ENCODE data around the gene MADCAM1.
"Not testable (repeated sequence)": the region's sequence is repeated elsewhere in the genome, so short reads cannot be mapped to it uniquely, and the experiment has no call there.

The MADCAM1 gene
- total RNA-seq, result 0.26 to 0.36 reads per million in 2 experiments

- no peak for DNase-seq (ENCODE audit: low read depth)
Observed at GRCh38 chr19:496112-496665, at the start of gene MADCAM1. TSS of gene MADCAM1 (plus strand) at chr19:496486. CDS start at chr19:496500, 14 bp downstream.

- DNase-seq (ENCODE audit: low read depth), result no peak
Observed at GRCh38 chr19:447064-447426, 49.2 kb upstream of the MADCAM1 start.

DNA sequence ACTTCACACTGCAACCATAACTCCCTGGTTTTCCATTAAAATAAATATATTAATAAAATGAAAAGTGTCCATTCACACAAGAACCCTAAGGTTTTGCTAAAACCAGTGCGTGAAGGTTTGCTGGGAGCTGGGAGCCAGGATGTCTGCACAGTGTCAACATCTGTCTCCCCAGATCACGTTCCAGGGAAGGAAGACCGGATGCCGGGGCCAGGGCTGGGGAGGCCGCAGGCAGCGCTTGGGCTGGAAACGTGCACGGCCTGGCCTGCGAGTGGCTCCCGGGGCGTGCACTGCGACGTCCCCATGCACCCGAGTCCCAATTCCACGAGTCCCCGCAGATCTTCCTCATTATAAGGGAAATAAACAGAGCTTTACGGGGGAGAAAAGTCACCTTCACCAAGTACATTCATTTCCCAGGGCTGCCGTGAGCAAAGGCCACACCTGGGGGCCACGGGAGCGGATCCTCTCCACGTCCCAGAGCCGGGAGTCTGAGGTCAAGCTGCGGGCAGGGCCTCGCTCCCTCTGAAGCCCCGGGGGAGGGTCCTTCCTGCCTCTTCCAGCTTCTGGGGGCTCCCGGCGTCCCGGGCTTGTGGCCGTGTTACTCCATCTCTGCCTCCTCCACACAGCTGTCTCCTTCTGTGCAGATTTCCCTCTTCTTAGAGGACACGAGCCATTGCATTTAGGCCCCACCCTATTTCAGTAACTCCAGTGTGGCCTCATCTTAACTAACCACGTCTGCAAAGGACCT is 48.3 kb upstream of the MADCAM1 start:
- DNase-seq (ENCODE audit: low read depth), result no peak

- DNase-seq (ENCODE audit: low read depth), result no peak
Observed at GRCh38 chr19:449916-450315, 46.4 kb upstream of the MADCAM1 start.

- not testable (repeated sequence) for DNase-seq (ENCODE audit: low read depth)
Observed at GRCh38 chr19:450912-451481, 45.3 kb upstream of the MADCAM1 start.

GRCh38 chr19:452829-453228 is 43.5 kb upstream of the MADCAM1 start:
- no peak for DNase-seq (ENCODE audit: low read depth)

GRCh38 chr19:453606-454005 is 42.7 kb upstream of the MADCAM1 start:
- DNase-seq (ENCODE audit: low read depth), result no peak

DNA sequence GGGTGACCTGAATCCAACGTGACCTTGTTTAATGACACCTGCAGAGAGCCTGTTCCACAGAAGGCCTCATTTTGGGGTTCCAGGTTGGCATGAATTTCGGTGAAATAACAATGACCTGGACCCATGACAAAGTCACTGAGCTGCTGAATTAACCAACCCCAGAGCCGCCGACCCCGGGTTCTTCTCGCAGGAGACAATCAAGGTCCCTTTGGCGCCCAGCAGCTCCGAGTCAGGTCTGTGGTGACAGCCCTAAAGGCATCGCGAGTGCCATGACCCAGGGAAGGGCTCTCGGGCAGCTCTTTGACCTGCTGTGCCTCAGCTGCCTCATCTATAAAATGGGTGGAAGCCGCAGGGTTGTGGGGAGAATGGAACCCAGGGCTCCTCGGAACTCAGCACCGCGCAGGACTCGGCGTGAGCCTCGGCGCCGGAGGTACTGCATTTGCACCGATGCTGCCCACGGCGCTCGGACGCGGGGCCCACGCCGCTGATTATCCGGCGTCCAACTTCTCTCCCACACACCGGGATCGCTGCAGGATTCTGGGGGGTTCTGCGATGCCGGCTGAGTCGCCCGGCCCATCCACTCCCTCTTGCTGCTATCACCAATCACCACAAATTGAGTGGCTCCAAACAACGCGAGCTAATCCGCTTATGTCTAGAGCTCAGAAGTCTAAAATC is 41.1 kb upstream of the MADCAM1 start:
- no peak for DNase-seq (ENCODE audit: low read depth)

DNA sequence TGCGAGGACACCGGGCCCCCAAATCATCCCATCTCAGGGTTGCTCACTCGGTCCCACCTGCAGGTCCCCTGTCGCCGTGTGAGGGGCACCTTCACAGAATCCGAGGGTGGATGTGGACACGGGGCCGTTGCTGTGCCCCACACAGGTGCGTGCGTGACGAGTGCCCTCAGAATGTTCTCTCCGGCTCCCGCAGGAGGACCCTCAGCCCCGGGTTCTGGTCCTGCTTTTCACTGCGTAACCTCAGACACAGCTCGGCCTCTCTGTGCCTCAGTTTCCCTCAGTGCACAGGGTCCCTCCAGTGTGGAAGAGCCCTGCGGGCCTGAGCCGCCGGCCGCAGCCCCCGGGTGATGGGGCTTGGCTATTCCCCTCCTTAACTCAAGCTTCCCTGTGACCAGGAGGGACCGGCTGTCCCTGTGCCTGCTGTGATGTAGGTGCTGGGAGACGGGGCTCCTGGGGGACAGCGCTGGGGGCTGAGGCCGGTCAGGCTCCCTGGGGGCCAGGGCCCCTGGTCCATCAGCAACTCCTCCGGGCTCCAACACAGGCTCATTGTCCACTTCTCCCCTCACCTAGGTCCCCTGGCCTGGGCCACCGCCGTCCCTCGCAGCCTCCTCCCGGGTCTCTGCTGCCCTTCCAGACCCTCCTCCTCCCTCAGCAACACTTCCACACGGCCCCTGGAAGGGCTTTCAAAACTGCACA is 40.3 kb upstream of the MADCAM1 start:
- no peak for DNase-seq (ENCODE audit: low read depth)

GRCh38 chr19:456547-457110 is 39.7 kb upstream of the MADCAM1 start:
- no peak for DNase-seq (ENCODE audit: low read depth)

GRCh38 chr19:457636-458035 is 38.6 kb upstream of the MADCAM1 start:
- no peak for DNase-seq (ENCODE audit: low read depth)

DNA sequence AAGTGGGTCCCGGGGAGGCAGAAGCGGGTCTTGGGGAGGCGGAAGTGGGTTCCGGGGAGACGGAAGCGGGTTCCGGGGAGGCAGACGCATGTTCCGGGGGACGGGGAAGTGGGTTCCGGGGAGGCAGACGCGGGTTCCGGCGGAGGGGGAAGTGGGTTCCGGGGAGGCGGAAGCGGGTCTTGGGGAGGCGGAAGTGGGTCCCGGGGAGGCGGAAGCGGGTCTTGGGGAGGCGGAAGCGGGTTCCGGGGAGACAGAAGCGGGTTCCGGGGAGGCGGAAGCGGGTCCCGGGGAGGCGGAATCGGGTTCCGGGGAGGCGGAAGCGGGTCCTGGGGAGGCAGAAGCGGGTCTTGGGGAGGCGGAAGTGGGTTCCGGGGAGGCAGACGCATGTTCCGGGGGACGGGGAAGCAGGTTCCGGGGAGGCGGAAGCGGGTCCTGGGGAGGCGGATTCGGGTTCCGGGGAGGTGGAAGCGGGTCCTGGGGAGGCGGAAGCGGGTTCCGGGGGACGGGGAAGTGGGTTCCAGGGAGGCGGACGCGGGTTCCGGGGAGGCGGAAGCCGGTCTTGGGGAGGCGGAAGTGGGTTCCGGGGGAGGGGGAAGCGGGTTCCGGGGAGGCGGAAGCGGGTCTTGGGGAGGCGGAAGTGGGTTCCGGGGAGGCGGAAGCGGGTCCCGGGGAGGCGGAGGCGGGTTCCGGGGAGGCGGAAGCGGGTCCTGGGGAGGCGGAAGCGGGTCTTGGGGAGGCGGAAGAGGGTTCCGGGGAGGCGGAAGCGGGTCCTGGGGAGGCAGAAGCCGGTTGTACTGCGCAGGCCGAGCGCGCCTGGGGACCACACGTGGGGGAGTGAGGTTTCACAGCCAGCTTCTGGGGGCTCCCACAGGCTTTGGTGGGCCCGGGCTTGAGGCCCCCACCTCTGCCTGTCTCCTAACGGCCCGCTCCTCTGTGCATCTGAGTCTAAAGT is 37.9 kb upstream of the MADCAM1 start:
- DNase-seq (ENCODE audit: low read depth), result no peak

GRCh38 chr19:459724-460511 is 36.4 kb upstream of the MADCAM1 start:
- no peak for DNase-seq (ENCODE audit: low read depth)

DNA sequence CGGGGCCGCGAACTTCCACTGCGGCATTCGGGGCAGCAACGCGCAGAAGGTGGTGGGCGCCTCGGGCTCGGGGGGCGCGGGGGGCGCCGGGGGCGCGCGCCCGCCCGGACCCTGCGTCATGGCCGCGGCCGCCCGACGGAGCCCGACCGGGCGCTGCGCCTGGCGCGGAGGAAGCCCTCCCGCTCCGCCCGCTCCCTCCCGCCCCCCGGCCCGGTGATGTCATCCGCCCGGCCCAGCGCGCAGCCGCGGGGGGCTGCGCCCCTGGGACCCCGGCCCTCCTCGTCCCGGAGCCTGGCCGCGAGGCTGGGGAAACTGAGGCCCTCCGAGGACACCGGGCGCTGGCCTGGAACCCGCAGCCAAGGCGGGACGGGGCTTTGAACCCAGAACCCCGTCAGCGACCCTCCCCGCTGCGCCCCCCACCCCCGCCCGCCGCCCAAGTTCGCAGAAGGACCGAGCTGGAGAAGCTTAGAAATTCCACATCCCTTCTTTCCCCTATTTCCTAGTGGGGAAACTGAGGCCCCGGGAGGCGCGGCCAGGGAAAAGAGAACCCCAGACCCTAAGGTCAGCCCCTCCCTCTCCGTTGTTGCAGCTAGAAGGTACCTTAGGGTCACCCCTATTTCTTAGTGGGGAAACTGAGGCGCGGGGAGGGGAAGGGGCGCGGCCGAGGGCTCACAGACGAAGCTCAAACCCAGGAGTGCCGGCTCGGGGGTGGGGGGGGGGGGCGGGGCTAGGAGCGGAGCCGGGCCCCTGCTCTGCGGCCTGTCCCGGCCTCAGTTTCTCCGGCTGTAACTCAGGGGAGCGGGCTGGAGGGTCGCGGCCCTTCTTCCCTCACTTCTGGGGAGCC is 35.2 kb upstream of the MADCAM1 start, which contains the start of gene SHC2:
SHC2 (minus strand) TSS at position 157 of the 844 bp plus-strand sequence; CDS start at position 120, 37 bp downstream.
- no peak for DNase-seq (ENCODE audit: low read depth)

DNA sequence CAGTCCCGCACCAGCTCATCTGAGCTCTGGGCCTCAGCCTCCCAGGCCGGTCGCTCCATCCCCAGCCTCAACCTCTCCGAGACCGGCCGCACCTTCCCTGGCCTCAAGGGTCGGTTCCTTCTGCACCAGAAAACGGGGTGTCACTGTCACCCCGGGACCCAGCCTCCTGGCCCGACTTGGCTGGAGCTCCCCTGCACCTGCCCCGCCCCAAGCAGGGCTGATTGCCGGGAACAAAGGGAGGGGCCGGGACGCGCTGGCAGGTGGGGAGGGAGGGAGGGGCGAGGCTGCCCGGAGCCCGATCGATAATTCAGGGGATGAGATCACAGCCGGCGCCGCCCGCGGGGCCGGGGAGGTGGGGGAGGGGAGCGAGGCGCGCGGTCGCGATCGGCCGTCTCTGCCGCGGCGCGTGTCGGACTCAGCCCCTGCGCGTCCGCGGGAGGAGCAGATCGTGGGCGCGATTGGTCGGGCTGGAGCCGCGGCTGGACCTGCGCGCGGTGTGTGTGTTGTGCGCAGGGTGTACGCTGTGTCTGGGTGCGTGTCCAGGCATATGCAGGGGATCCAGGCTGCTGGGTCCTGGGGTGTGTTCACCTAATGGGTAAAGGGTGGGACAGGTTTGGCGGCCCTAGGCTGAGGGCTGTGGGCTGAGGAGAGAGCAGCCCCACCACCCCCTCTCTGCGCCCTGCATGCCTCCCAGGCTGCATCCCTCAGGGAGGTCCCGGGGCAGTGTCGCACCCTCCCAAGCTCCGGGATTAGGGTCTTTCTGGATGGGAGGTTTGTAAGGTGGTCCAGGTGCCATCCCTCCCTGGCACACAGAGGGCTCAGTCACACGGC is 34.4 kb upstream of the MADCAM1 start:
- no peak for DNase-seq (ENCODE audit: low read depth)

DNA sequence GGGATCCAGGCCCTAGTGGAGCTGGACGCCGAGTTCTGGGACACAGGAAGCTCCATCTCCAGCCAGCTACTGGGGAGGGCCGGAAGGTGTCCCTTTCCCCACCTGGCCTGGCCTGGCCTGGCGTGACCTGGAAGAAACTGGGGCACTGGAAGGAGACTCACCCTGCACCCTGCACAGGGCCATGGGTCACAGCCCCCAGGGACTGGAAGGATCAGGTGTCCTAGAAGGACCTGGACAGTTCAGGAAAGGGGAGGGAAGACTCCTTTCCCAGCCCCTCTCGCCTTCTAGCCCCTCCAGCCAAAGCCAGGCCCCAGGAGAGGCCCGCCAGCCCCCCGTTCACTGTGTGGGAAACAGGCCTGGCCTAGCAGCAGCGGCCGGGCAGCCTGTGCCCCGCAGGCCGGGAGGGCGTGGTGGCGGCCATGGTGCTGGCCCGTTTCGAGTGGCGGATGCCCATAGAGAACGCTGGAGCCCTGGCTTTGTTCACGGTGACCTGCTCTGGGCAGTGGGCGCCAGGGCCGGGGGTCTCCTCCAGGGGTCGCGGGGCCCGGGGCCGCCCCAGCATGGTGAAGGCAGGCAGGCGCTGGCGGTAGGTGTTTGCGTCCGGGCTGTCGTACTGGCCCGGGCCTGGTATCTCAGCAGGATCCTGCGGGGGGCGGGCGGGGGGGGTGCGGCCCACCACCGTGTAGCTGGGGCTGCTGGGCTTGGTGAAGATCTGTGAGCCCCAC is 32.6 kb upstream of the MADCAM1 start:
- no peak for DNase-seq (ENCODE audit: low read depth)

DNA sequence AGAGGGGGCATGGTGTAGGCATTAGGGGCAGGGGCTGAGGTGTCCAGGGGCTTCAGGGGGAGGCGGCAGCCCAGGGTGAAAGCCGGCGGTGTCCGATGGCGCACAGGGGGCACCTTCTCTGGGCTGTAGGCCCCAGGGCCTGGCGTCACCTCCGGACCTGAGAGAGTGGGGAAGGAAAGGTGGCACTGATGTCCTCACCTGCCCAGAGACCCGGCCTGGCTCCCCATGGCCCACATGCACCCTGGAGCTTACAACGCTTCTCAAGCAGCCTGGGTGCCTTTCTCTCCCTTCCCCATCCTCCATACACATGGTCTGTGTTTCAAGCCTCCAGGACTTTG is 32.1 kb upstream of the MADCAM1 start:
- DNase-seq (ENCODE audit: low read depth), result no peak

Measured in T follicular helper cell (primary cell).